K562 (cell line): ENCODE results near the gene FRRS1L.

Source experiments
- ATF2 ChIP-seq: sonication (generic); formaldehyde crosslinking; IDR thresholded peaks from 2 replicates; pipeline ENCODE4 v1.8.1; 2022; ENCODE audit warnings: missing genetic modification reagents
- BCLAF1 ChIP-seq, 2 experiments: fragments of 450-650 bp in 1 of 2; IDR thresholded peaks; 2 replicates each; pipeline ENCODE4 v1.6.1; 2011 to 2017; ENCODE audit warnings: low read depth in 2 of 2, antibody characterized with exemption in 1 of 2, borderline replicate concordance in 1 of 2, low read length in 1 of 2, mild to moderate bottlenecking in 1 of 2, mixed read lengths in 1 of 2; ENCODE audit not compliant: control insufficient read depth in 1 of 2
- FOXA3 ChIP-seq, 2 experiments: fragments of 450-650 bp in 1 of 2; sonication (generic) in 1 of 2; formaldehyde crosslinking; IDR thresholded peaks in 1 of 2; conservative IDR thresholded peaks in 1 of 2; 2 replicates each; pipeline versions ENCODE4 v1.4.0 to v1.8.0; 2020 to 2022; ENCODE audit warnings: mild to moderate bottlenecking in 2 of 2, missing genetic modification reagents in 1 of 2
- NELFE ChIP-seq: IDR thresholded peaks from 2 replicates; pipeline ENCODE4 v1.6.1; 2011; ENCODE audit warnings: mild to moderate bottlenecking; ENCODE audit not compliant: insufficient read depth, insufficient read length
- REST ChIP-seq, 2 experiments: fragments of 450-650 bp; formaldehyde crosslinking in 1 of 2; IDR thresholded peaks; 2 replicates each; pipeline versions ENCODE4 v1.4.0 to v1.6.1; 2014 to 2020; ENCODE audit warnings: mild to moderate bottlenecking in 2 of 2, borderline replicate concordance in 1 of 2, low read depth in 1 of 2
- SMC3 ChIP-seq: conservative IDR thresholded peaks from 2 replicates; pipeline ENCODE4 v1.6.1; 2011; ENCODE audit warnings: low read depth, low read length, improper control_type of control experiment; ENCODE audit not compliant: insufficient read depth
- TF ChIP-seq, protein P1 (sequence below), 3 experiments: IDR thresholded peaks in 2 of 3; conservative IDR thresholded peaks in 1 of 3; 2 replicates each; pipeline ENCODE4 v1.5.1; 2011 to 2012; ENCODE audit warnings: low read length in 3 of 3, mild to moderate bottlenecking in 3 of 3, control low read depth in 2 of 3, improper control_type of control experiment in 1 of 3, inconsistent platforms in 1 of 3, low read depth in 1 of 3, mixed read lengths in 1 of 3, moderate library complexity in 1 of 3; ENCODE audit not compliant: insufficient read depth in 2 of 3
- TF ChIP-seq, protein P2 (sequence below): sonication (generic); formaldehyde crosslinking; IDR thresholded peaks from 2 replicates; pipeline ENCODE4 v1.9.0; 2022; ENCODE audit warnings: mild to moderate bottlenecking, missing genetic modification reagents

GRCh38 chr9:109164042-109164441, 3.0 kb downstream of the FRRS1L start:
- TF ChIP-seq FOXA3 (CRISPR knock-in tag; conservative IDR thresholded peaks at IDR 0.05 in 1 of 2, IDR thresholded peaks at IDR 0.05 in 1 of 2) (no peak), BCLAF1 (IDR thresholded peaks at IDR 0.05; ENCODE audit: borderline replicate concordance in 1 of 2, control insufficient read depth in 1 of 2, low read depth in 2 of 2, low read length in 1 of 2) (no peak), ATF2 (CRISPR knock-in tag) (no peak), REST (IDR thresholded peaks at IDR 0.05; ENCODE audit: borderline replicate concordance) (no peak), REST (CRISPR knock-in tag; IDR thresholded peaks at IDR 0.05; ENCODE audit: low read depth) (no peak), SMC3 (no peak), NELFE (no peak)
- TF ChIP-seq, protein P1, sequence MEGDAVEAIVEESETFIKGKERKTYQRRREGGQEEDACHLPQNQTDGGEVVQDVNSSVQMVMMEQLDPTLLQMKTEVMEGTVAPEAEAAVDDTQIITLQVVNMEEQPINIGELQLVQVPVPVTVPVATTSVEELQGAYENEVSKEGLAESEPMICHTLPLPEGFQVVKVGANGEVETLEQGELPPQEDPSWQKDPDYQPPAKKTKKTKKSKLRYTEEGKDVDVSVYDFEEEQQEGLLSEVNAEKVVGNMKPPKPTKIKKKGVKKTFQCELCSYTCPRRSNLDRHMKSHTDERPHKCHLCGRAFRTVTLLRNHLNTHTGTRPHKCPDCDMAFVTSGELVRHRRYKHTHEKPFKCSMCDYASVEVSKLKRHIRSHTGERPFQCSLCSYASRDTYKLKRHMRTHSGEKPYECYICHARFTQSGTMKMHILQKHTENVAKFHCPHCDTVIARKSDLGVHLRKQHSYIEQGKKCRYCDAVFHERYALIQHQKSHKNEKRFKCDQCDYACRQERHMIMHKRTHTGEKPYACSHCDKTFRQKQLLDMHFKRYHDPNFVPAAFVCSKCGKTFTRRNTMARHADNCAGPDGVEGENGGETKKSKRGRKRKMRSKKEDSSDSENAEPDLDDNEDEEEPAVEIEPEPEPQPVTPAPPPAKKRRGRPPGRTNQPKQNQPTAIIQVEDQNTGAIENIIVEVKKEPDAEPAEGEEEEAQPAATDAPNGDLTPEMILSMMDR (IDR thresholded peaks at IDR 0.05 in 2 of 3, conservative IDR thresholded peaks at IDR 0.05 in 1 of 3; ENCODE audit: insufficient read depth in 2 of 3, low read depth in 1 of 3, low read length in 3 of 3): no peak
- TF ChIP-seq, protein P2, sequence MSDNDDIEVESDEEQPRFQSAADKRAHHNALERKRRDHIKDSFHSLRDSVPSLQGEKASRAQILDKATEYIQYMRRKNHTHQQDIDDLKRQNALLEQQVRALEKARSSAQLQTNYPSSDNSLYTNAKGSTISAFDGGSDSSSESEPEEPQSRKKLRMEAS (CRISPR knock-in tag): no peak
